Suppressor macrophage treated with lipopolysaccharide for 4 hours (primary cell): ENCODE results near the gene LARGE1.

Experiments
- DNase-seq: peaks from one replicate; pipeline ENCODE4 v3.0.0-alpha.2; 2020

Gene LARGE1

GRCh38 chr22:33654173-33654895 is 265.9 kb downstream of the LARGE1 start:
- DNase-seq: no peak

DNA sequence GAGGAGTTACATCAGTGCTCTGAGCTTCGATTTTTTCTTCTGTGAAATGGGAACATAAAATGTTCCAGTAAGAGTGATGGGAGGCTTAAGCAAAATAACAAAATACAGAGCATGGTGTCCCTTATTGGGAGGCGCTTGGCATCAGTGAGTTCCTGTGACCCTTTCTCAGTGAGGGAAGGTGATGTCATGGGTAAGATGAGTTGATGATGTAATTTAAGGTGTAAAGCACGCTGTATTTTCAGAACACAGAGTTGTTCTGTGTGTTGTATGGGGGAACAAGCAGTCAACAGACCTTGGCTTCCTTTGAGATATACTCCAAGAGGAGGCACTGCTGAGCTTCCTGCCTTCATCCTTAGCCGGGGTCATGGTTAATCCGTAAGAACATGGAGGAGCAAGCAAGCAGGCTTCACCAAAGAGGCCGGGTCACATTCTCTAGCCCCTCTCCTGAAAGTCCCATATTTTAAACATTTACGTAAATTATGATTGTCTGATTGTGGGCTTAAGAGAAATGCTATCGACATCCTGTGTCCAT is 266.7 kb downstream of the LARGE1 start:
- DNase-seq: no peak

DNA sequence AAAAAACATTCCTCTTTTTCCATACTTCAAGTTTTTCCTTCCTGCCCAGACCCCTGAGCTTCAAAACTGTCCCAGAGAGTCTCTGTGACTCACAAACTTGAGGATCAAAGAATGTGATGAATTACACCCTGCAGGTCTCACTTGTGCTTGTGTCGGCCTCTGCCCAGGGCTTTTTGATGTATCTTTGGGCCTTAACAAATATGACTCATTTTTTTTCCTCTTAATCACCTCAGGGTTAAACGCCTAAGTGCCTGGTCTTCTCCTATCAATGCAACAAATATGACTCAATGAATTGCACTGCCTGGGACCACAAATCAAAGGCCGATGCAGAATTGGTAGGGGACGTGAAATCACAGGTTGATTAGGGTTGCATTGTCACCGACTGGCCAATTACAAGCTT is 267.7 kb downstream of the LARGE1 start:
- DNase-seq: no peak

DNA sequence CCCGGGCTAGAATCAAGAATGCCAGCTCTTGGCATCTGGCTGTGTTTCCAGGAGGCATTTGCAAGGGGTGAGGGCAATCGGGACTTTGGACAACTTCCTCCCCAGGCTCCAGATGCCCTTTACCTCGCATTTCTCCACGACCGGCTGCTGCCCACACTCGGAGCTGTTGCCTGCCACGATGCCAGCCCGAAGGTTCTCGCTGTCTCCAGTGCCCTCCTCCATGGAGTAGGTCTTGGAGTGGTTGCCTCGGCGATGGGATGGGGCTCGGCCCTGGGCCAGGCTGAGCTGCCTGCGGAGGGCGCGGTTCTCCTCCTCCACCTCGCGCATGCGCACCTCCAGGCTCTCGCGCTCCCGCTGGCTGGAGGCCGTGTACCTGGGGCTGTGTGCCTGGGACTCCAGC is 270.0 kb downstream of the LARGE1 start:
- DNase-seq: no peak

GRCh38 chr22:33648478-33648877 is 271.8 kb downstream of the LARGE1 start:
- no peak for DNase-seq

- no peak for DNase-seq
Measured at GRCh38 chr22:33640900-33641299, 279.4 kb downstream of the LARGE1 start.

DNA sequence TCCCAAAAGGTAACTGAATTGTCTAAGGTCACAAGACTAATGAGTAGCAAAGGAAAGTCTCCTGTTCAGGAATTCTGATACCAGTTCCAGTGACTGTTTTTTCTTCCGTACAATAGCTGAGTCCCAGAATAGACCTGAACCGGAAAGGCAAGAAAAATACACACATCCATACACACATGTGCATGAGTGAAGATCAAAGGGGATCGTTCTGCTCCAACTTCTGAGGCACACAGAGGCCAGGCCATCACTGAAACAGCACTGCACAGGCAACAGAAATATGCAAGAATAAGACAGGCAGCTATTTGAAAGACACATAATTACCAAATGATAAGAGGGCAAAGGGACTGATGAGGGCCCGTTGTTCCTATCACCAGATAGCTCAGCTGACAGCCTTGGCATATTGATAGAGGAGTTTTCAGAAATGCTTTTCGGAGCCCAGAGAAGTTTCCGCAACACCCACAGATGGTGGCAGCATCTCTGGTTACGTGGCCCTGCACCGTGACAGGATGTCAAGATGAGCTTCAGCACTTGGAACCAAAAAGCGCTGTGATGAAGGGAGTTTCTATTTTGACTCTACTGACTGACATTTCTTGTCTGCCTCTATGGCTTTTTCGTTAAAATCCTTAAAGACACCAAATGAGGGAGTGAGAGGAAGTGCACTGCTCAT is 280.6 kb downstream of the LARGE1 start:
- DNase-seq: no peak

DNA sequence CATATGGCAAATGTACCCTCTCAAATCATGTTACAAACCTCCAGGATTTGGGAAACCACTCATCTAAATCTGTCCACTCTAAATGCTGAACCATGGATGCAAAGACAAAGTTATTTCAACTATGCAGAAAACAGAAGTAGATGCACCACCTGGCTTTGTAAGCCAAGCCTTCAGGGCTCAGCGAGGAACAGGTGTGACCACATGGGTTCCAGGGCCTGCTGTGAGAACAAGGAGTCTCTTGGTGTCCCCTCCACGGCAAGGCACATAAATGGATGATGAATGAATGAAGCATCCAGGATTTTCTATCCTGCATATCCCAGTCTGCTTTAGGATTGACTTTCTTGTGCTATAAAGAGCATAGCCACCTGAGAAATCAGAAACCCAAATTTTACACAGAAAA is 284.5 kb downstream of the LARGE1 start:
- no peak for DNase-seq

- no peak for DNase-seq
Measured at GRCh38 chr22:33631777-33632176, 288.5 kb downstream of the LARGE1 start.

DNA sequence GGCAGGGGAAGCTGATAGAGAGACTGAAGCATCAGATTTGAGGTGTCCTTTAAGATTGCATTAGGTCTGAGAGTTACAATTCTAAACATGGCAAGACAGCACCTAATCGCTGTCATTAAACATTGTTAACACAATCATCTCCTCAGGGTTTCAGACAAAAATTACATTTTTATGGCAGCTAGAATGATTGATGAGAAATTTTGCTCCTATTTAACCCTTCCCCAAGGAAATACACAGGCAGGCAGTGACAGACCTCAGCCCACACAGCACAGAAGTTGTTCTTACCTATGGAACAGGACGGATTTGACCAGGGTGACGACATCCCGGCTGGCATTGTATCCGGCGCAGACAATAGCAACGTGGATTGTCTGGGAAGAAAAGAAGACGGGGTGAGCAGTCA is 294.3 kb downstream of the LARGE1 start:
- DNase-seq: no peak

DNA sequence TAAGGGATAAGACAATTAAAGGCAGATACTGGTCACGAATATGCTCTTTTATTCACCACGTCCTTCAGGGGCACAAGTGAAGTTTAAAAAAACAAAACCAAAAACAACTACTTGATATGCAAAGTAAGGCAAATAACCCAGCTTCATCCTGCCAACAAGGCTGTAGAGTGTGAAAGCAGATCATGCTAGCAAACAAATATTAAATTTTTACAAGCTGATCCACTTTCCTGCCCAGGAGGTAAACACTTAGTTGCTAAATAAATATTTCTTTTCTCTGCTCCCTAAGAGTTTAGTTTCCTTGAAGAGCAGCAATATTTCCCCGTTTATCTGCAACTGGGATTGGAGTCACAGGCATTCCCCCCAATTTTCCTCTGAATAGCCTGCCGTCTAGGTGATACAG is 300.2 kb downstream of the LARGE1 start:
- no peak for DNase-seq

- no peak for DNase-seq
Measured at GRCh38 chr22:33606504-33606903, 313.8 kb downstream of the LARGE1 start.

- no peak for DNase-seq
Measured at GRCh38 chr22:33605666-33606065, 314.6 kb downstream of the LARGE1 start.

- no peak for DNase-seq
Measured at GRCh38 chr22:33605221-33605620, 315.1 kb downstream of the LARGE1 start.

DNA sequence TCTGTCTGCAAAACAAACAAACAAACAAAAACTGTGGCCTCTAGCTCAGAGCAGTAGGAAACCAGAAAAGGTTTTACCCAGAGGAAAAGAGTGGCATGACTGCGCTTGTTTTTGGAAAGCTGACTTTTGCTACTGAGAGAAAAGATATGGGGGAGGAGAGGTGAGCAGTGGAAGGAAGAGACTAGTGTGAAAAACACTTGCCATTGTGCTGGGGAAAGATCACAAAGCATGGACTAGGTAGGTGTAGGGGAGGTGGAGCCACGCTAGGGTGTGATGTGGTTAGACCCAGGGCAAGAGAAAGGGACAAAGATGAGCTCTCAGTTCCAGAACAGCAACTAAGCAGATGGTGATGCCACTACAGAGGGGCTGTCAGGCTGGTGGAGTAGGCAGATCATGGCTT is 319.2 kb downstream of the LARGE1 start:
- DNase-seq: no peak

DNA sequence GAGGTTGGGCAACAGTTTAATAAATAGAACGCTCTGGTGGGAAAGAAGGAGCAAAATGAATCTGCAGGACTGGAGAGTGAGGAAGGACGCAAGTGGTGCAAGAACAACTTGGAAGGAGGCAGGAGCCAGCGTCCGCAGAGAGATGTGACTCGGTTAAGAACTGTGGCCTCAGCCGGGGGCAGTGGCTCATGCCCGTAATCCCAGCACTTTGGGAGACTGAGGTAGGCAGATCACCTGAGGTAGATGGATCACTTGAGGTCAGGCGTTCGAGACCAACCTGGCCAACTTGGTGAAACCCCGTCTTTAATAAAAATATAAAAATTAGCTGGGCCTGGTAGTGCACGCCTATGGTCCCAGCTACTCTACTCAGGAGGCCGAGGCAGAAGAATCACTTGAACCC is 319.7 kb downstream of the LARGE1 start:
- no peak for DNase-seq

- DNase-seq: no peak
Measured at GRCh38 chr22:33600113-33600512, 320.2 kb downstream of the LARGE1 start.

GRCh38 chr22:33599596-33599995 is 320.7 kb downstream of the LARGE1 start:
- DNase-seq: no peak

GRCh38 chr22:33598821-33599220 is 321.5 kb downstream of the LARGE1 start:
- DNase-seq: no peak

DNA sequence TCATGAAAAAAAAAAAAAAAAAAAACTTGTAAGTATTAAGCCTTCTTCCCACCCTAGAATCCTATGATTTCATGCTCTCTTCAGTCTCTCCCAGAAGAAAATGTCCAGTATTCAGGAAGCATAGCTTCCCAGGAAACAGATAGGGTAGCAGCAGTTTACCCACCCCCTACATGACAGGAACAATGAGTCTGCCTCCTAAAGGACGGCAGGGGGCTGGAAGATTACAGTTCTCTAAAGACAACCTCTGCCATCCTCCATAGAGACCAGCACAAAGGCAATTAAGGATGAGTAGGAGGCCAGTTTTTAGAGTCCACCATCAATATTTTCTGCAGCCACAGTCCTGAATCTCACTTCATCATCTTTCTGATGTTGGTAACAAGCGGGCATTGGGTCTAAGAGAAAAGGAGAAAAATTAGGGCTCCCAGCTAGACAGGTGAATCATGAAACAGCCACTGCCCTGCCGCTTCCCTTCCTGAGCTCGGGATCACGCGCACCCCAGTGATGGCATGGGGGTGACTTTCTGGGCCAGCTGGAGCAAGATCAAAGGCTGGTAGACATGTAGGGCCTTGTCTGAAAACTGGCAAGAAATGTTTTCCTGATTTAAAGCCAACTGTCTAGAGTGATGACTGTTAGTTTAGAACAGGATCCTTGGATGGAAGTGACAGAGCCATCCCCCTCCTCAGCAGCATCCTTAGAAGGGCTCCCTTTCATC is 322.8 kb downstream of the LARGE1 start:
- DNase-seq: no peak

DNA sequence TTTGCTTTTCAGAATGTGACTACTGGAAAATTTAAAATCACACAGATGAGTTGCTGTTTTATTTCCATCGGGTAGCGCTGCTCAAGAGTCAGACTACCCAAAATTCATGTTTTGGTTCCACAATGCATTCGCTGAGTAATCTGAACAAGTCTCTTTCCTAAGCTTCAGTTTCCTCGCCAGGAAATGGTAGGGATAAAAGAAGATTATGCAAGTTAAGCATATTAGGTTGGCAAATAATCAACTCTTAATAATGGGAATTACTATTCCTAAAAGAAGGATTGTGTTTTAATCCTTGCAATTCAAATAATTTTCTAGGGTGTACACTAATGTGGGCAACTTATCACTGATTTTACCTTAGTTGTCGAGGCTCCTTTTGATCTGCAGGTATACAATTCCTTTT is 326.5 kb downstream of the LARGE1 start:
- no peak for DNase-seq

- DNase-seq: no peak
Measured at GRCh38 chr22:33591946-33592345, 328.3 kb downstream of the LARGE1 start.

DNA sequence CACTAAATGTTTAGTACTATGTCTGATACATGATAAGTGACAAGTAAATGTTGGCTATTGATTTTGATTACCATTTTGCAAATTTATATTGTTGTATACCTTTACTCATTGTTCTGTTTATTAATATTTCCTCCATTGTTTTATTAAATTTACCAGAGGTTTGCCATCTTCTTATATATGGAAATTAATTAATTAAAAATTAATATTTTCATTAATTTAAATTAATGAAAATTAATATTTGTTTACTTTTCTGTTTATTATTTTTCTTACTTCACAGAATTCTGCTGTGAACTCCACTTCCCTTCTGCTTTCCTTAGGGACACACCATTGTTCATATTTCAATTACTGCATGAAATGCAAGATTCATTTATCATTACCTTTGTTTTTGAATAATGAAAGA is 331.0 kb downstream of the LARGE1 start:
- DNase-seq: no peak

- no peak for DNase-seq
Measured at GRCh38 chr22:33588860-33589259, 331.4 kb downstream of the LARGE1 start.
